NCI-H2196 (cell line): ENCODE results near the gene DCAF6.
"Not testable (repeated sequence)": the region's sequence is repeated elsewhere in the genome, so short reads cannot be mapped to it uniquely, and the experiment has no call there.

Source experiments
- DNase-seq: peaks from one replicate; lab custom pipeline; 2025; ENCODE audit not compliant: unreplicated experiment; lab: John Stamatoyannopoulos, UW

Gene DCAF6

DNA sequence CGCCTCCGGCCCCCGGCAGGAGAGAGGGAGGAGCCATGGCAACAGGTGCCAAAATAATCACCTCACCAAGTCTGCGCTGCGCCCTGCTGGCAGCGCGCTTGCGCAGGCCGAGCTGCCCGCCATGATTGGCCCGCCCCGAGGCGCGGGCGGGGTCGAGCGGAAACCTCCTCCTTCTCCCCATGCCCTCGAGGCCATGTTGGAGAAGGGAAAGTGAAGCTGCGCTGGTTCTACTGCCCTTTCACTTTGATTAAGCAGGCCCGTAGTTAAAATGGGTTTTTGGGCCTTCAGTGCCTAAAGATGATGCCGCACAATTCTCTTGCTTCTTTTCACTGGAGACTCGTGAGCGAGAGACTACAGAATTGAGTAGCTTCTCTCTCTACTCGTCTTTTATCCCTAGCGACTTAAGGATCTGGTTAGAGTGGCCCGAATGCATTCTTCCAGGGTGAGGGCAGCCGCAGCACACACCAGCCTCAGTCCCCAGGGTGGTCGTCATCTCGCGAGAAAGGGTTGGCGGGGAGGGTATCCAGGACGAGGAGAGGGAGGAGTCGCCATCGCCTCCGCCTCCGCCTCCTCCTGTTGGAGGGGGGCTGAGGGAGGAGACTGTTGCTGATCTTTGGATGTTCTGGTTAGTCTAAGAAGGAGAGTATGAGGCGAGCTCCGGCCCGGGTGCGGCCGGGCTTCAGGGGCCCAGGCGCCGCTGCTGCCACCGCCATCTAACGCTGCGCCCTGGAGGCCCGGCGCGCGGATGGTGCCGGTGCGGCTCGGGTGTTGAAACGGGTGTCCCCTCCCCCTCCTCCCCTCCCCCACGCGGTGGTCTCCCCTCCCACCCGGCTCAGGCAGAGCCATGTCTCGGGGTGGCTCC lies at the start of gene DCAF6:
Gene DCAF6, plus strand, starts transcription at position 616 of the 862 bp plus-strand sequence. Its CDS starts 229 bp downstream, at position 845.
- DNase-seq: peak; percentile 97

DNA sequence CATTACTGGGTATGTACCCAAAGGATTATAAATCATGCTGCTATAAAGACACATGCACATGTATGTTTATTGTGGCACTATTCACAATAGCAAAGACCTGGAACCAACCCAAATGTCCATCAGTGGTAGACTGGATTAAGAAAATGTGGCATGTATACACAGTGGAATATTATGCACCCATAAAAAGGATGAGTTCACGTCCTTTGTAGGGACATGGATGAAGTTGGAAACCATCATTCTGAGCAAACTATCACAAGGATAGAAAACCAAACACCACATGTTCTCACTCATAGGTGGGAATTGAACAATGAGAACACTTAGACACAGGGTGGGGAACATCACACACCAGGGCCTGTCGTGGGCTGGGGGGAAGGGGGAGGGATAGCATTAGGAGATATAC lies 49.3 kb upstream of the DCAF6 start:
- DNase-seq: not testable (repeated sequence)

DNA sequence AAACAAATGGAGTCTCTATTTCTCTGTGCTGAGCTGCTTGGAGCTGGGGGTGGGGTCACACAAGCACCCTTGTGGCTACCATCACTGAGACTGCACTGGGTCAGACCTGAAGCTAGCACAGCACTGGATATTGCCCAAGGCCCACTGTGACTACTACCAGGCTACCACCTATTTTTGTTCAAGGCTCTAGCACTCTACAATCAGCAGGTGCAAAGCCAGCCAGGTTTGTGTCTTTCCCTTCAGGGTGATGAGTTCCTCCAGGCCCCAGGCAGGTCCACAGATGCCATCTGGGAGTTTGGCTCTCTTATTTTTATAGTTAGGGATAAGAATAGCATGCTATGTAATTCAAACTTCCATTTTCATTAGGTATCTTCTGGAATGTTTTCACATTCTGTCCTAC lies 46.1 kb upstream of the DCAF6 start:
- no peak for DNase-seq

DNA sequence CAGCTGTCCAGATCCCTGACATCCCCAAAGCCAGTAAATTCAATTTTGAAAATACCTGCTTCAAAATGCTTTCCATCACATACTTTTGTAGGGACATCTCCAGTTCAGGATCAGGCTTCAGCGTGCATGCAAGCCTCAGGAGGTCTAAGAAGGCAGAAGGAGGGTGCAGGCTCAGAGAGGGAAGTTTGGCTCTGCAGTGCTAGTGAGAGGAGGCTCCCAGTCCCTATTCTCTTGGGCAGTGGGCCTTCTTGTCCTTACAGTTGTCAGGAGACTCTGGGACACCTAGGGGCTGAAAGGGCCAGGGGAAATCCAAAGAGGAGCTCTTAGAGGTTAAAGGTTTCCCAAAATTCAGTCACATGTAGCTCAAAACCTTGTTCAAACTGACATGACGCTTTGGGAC lies 42.7 kb upstream of the DCAF6 start:
- DNase-seq: no peak

DNA sequence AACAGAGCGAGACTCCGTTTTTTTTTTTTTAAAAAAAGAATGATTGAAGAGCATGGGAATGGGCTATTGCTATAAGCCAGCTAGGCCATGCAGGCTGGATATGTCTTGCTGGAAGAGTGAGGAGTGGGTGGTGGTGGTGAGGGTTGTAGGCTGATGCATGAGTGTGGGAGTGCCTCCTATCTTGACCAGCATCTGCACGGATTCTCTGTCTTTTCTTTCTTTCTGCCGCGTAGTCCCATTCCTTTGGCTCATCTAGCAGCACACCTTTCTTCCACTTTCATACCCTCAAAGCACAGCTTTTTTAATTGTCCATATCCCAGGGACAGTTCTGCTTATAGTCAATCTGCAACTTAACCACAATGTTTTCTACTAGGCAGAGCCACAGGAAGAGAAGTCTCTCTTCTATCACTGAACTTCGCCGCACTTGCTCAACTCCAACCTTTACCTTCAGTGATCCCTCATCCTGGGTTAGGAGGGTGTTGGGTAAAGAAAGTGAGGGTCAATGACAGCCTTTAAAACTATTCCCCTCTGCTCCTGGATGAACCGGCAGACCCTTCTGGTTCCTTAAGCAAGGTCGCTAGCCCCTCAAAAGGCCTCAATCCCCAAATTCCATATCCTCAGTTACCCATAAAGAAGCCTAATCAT lies 37.8 kb upstream of the DCAF6 start:
- no peak for DNase-seq

GRCh38 chr1:167899253-167899681 lies 37.2 kb upstream of the DCAF6 start:
- DNase-seq: no peak

- DNase-seq: no peak
Observed at GRCh38 chr1:167900907-167901306, 35.6 kb upstream of the DCAF6 start.

- no peak for DNase-seq
Observed at GRCh38 chr1:167904652-167905130, 31.8 kb upstream of the DCAF6 start.

DNA sequence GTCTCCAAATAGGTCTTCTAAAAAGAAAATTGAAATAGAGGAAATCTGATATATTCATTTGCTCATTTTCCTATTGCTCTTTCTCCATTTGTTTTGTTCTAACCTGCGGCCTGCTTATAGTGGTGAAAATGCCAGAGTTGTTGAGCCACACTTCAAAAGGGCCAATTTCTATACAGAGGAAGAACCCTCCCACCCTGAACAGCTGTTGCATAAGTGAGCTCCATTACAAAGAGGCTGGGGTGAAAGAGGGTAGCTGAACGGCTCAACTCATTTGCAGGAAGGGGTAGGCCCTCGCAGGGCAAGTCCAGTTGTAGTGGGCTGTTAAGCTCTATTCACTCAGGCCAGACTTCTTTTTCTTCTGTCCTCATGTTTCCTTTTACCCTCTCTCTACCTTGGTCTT lies 31.3 kb upstream of the DCAF6 start:
- no peak for DNase-seq

DNA sequence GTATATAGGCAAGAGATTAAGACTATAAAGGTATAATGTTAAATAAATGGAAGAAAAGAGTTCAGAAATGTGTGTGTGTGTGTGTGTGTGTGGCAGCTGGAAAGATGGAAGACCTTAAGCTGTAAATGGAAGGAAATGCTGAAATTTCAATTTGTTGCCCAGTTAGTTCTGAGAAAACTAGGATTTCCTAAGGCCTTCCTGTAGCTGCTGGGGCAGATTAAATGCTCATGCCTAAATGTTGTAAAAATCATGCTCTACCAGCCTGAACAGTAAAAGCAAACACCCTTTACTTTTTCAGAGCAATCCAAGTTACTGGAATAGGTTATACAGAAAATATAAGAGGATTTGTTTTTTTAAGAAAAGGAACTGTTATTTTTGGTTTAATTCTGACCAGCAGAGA lies 30.8 kb upstream of the DCAF6 start:
- no peak for DNase-seq

- no peak for DNase-seq
Observed at GRCh38 chr1:167909691-167910180, 26.7 kb upstream of the DCAF6 start.

GRCh38 chr1:167910530-167910929 lies 26.0 kb upstream of the DCAF6 start:
- DNase-seq: no peak

DNA sequence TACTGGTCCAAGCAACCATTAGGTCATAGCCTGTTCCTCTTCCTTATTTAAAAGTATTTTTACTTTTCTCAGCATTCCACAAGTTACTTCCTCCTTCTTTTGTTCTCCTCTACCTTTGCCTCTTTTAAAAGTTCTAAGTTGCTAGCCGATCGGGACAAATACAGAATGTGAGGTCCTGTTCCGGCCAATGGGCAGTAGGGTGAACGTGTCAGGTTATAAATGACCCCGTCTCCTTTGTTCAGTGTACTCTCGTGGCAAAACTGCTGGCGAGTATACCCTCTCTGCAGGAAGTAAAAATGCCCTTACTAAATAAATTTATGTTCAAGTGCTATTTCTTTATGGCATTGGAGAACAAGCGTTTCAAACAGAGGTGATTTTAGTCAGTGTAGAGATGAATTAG lies 25.1 kb upstream of the DCAF6 start:
- DNase-seq: no peak

- DNase-seq: no peak
Observed at GRCh38 chr1:167912294-167912693, 24.2 kb upstream of the DCAF6 start.

GRCh38 chr1:167913895-167914496 lies 22.5 kb upstream of the DCAF6 start, which contains the start of gene ADCY10:
TSS of gene ADCY10 (minus strand) at chr1:167914134. CDS start at chr1:167905140, 8,994 bp downstream.
- DNase-seq: no peak

- DNase-seq: no peak
Observed at GRCh38 chr1:167915569-167915968, 20.9 kb upstream of the DCAF6 start.

DNA sequence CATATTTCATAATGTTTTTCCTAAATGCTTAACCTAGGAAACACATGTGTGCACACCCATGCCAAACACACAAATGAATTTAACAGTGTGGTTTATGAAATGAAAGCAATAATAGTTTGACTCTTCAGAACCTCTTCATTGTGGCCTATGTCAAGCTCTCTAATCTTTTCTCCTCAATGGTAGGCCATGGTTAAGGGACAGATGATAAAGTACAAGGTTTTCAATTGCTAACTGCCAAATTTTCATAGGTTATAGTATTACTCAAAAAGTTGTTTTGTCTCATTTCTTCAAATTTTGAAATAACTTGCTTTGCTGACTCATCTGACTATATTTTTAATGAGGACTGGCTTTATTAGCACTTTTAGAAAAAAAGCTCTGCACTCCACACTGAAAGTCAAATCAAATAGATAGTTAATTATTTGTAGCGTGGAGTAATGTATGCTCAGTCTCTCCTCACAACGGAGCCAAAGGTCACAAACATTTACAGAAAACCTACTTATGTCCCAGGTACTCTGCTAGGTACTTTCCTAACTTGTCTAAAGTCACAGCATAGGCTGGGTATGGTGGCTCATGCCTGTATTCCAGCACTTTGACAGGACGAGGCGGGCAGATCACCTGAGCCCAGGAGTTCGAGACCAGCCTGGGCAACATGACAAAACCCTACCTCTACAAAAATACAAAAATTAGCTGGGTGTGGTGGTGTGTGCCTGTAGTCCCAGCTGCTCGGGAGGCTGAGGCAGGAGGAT lies 19.5 kb upstream of the DCAF6 start:
- no peak for DNase-seq

DNA sequence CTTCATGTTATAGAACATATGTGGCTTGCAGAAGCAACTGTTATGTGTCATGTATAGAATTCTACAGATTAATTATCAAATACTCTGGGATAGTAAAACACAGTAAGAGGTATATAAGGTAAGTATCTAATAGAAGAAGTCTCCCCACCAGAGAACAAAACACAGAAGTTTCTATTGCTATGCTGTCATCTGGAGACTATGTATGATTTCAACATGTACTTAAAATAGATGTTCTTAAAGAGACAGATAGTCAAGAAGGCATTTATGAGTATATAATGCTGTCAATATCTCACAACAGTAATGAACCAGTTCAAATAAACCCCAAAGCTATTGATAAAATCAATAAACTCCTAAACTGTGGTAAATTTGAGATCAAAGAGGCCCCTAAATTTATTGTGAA lies 14.5 kb upstream of the DCAF6 start:
- no peak for DNase-seq

DNA sequence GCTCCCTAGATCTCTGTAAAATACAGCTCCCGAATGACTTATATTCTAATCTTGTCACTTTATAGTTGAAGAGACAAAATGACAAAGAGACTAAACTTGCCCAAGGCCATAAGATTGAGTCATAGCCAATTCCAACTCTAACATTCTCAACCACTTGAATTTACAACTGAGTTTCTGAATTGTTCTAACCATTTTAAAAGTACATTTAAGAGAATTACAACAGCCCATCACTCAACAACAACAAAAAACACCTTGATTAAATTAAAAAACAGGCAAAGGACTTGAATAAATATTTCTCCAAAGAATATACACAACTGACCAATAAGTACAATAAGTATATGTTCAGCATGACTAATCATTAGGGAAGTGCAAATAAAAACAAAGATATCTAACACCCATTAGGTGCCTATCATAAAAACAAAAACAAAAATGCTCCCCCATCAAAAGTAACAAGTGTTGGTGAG lies 13.8 kb upstream of the DCAF6 start:
- no peak for DNase-seq

GRCh38 chr1:167923324-167924056 lies 13.0 kb upstream of the DCAF6 start:
- DNase-seq: no peak
